GM19468 (cell line): ENCODE data around the gene TMEM143.
"Not testable (repeated sequence)": the region's sequence is repeated elsewhere in the genome, so short reads cannot be mapped to it uniquely, and the experiment has no call there.

Experiments
- ATAC-seq: cut with Tn5 transposase; IDR thresholded peaks from one replicate; pipeline ENCODE4 v1.9.1; 2021; ENCODE audit warnings: mild to moderate bottlenecking, moderate library complexity, moderate number of reproducible peaks; ENCODE audit not compliant: unreplicated experiment; ENCODE audit errors: extremely low read depth

TMEM143 gene

DNA sequence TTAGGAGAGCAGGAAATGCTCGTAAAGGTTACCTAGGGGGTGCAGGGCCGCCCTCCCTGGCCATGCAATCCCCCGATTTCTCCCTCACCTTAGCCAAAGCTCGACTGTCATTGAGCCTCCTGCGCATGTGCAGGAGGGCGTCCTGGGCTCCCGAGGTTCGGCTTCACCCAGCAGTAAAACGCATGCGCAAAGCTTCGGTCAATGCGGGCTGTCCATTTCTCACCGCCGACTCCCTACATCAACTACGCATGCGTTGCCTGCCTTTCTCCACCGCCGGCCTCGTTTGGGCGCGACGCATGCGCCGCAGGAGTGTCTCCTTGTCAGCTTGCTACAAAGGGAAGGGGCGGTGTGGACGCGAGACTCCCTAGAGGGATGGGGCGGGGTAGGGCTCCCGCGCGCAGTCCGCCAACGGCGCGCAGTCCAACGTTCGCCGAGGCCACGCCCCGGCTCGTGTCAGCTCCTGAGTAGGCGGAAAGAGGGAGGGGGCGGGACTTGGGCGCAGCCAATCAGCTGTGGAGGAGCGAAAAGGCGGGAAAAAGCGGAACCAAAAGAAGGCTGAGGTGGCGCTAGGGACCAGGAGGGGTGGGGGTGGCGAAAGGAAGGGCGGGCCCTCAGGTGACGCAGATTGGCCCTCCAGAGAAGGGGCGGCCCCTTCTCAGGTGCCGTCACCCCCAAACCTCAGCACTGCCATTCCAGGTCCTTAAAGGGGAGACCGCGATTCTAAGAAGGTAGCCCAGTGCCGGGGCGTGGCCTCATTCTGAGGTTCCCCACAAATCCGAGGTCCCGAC is at the start of gene TMEM143, which contains the start of gene SYNGR4:
Gene TMEM143 (minus strand): TSS at position 131 of the 788 bp plus-strand sequence. CDS start 20 bp downstream, at position 111.
Gene SYNGR4 (plus strand): TSS at position 558 of the 788 bp plus-strand sequence. CDS start 1,476 bp downstream, outside the sequence.
- peak; percentile 79 for ATAC-seq

DNA sequence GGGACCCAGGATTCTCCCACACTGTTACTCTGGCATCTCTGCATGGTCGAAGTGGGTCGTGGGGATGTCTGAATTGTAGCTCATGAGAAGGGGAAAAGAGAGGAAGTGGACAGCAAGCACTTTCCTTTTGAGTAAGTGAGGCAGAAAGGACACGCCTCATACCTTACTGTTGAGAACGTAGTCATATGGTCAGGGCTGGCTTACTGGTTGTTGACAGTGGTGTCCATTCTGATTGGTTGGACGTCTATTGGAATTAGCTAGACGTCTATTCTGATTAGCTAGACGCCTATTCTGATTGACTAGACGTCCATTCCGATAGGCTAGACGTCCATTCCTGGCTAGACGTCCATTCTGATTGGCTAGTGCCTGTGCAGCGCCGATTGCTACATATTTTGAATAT is 42.1 kb upstream of the TMEM143 start:
- ATAC-seq: no peak

DNA sequence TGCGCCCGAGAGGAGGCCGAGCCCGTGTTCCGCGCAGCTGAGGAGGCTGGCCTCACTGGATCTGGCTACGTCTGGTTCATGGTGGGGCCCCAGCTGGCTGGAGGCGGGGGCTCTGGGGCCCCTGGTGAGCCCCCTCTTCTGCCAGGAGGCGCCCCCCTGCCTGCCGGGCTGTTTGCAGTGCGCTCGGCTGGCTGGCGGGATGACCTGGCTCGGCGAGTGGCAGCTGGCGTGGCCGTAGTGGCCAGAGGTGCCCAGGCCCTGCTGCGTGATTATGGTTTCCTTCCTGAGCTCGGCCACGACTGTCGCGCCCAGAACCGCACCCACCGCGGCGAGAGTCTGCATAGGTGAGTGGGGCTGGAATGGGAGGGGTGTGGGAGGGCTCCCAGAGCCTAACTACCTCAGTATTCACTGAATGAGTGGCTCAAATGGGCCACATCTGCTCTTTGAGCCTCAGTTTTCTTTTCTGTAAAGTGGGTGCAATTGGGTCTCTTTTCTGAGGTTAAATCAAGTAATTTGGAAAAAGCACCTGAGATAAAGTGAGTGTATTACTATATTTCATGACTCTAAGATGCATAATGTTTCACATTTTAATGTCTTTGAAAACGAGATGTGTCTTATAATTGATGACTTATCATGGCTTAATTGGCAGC is 41.4 kb upstream of the TMEM143 start:
- ATAC-seq: no peak

DNA sequence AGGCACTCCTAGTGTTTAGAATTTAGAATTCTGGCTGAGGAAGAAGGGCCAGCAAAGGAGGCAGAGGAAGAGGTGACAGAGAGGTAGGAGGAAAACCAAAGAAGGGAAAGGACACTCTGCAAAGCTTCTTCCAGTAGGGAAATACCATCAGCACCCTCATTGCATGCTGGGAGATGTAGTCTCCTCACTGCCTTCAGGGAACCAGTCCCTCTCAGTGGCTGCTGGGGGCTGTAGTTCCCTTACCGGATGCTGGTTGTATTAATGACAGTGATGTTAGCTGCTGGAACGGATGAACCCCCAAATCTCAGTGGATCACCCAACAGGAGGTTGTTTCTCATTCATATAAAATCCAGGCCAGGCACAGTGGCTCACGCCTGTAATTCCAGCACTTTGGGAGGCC is 39.9 kb upstream of the TMEM143 start:
- no peak for ATAC-seq

DNA sequence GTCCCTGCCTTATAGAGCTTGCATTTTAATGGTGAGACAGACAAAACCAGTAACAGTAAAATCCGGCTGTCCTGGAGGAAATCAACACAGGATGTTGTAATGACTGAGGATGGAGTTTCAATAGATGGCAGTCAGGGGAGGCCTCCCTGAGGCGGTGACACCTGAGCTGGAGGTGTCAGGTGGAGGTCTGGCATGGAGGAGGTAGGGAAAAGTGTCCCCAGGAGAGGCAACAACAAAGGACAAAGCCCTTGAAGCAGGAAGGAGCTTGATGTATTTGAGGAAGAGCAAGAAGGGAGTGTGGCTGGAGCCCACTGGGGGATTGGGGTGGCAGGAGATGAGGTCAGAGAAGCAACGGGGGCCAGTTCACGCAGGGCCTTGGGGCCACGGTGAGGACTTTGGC is 37.5 kb upstream of the TMEM143 start:
- no peak for ATAC-seq

DNA sequence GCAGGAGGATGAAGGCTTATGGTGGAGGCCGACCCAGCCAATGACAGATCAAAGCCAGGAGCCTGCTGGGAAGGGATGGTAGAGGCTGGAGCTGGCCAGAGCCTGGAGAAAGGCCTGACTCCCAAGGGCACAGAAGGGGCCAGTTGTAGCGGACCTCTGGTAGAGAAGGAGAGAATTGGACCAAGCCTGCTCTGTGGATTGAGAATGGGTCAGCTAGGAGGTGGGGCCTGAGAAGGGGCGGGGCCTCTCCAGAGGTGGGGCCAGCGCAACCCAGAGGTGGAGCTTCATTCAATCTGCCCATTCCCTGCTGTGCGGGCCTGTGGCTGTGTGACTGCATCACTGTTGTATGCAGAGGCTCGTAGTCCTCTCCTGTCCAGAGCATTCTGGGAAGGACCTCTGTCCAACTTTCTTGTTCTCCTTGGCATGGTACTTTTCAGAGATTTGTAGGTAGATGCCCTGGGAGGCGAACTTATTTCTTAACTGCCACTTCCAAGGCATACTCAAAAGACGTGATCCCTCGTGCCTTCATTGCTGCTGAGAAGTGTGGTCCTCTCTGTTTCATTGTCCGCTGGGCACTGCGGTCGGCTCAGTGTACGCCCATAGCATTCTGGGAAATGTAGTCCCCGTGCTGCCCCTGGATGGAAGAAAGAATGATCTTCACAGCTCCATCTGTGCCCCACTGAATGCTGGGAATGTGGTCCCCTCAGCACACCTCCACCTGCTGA is 36.4 kb upstream of the TMEM143 start:
- ATAC-seq: no peak

DNA sequence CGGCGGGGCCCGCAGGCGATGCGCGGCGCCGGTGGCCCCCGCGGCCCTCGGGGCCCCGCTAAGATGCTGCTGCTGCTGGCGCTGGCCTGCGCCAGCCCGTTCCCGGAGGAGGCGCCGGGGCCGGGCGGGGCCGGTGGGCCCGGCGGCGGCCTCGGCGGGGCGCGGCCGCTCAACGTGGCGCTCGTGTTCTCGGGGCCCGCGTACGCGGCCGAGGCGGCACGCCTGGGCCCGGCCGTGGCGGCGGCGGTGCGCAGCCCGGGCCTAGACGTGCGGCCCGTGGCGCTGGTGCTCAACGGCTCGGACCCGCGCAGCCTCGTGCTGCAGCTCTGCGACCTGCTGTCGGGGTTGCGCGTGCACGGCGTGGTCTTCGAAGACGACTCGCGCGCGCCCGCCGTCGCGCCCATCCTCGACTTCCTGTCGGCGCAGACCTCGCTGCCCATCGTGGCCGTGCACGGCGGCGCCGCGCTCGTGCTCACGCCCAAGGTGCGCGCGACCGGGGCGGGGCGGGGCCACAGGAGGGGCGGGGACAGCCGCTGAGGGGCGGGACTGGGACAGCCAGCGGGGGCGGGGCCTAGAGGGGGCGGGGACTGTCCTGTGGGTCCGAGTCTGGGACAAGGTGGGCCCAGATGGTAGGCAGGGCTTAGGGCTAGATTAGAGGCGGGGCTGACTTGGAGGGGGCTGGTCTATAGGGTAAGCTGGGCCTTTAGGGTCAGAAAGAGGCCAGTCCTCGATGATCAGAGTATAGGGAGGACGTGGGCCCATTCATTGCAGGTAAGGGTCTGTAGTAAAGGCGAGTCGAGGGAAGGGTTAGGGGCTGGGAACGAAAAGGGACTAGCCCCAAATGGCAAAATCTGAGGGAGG is 34.9 kb upstream of the TMEM143 start:
- ATAC-seq: no peak

DNA sequence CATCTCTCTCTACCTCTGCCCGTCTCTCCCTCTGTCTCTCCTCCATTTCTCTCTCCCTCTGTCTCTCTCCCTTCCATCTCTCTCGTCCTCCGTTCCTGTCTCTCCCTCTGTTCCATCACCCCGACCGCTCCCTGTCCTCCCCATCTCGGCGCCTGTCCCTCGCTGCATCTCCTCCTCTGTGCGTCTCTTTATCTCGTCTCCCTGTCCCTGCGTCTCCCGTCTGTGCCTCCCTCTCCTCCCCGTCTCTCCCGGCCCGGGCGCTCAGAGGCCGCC is 34.3 kb upstream of the TMEM143 start:
- no peak for ATAC-seq

DNA sequence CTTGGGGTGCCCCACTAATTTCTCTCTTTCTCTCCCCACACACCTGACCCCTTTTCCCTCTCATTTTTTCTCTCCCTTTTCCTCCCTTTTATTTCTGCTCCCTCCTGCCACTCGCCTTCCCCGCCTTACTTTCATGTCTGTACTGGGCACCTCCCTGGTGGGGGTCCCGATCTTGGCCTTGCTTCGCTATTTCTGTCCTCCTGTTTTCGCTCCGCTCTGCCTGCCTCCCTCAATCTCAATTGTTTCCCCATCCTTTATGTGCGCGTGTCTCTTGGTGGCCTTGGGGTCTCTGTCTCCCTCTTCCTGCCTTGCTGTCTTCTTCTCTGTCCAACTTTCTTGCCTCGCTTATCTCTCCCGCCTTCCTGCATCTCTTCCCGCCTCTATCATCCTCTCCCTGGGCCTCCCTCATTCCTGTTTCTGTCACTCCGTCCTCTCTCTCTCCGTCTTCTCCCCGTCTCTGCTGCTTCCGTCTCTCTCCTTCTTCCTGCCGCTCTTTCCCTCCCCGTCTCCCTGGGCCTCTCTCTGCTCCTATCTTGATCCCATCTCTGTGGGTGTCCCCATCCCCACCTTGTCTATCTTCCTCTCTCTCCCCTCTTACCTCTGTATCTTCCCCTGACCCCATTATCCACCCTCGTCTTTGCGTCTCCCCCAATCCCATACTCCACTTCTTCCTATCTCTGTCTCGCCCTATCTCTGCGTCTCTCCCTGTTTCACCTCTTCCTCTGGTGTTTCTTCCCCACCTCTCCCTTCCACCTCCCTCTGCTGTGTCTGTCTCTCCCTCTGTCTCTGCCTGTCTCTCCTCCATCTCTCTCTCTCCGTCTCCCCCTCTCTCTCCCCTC is 33.7 kb upstream of the TMEM143 start:
- ATAC-seq: no peak

DNA sequence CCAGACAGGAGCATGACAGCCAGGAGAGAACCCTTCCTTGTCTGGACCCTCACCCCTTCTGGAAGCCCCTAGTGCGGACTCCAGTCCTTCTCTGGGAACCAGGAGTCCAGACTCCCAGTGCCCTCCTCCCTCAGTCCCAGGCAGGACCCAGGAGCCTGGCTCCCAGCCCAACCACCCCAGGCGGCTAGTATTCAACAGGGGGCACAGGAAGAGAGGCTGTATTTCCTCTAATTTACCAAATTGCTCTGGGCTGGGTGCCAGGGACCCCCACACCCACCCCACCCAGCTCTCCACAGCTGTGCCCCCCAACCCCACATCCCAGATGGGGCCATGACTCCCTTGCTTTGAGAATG is 33.1 kb upstream of the TMEM143 start:
- no peak for ATAC-seq

DNA sequence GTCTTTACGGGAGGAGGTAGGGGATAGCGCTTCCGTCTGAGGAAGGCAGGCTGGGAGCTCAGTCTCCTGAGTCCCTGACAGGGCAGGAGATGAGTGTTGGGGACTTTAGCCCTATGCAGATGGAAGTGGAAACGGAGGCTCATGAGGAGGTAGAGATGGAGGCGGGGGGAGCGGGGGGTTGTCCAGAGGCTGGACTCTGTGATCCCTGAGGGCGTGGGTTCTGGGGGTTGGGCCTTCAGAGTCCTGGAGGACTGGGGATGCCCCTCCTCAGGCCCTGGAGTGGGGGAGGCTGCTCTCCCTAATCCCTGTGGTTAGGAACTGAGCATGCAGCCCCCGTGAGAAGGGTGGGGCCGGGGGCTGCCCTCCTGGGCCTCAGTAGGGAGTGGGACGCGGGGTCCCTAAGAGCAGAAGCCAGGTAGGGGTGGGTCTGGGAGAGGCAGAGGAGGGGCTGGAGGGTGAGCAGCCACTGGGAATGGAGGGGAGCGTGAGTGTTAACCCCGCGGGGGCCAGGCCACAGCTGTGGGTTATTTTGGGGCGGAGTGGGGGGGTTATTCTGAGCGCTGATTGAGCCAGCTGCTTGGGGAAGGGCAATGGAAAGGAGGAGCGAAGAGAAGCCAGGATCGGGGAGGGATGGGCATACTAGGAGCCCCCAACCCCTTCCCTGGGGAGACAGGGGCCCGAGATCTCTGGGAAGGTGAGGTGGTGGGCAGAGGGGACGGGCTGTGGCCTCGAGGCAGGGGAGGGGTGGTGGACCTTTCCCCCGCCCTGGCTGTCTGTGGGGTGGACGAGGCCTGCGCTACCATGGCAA is 32.5 kb upstream of the TMEM143 start:
- ATAC-seq: no peak

DNA sequence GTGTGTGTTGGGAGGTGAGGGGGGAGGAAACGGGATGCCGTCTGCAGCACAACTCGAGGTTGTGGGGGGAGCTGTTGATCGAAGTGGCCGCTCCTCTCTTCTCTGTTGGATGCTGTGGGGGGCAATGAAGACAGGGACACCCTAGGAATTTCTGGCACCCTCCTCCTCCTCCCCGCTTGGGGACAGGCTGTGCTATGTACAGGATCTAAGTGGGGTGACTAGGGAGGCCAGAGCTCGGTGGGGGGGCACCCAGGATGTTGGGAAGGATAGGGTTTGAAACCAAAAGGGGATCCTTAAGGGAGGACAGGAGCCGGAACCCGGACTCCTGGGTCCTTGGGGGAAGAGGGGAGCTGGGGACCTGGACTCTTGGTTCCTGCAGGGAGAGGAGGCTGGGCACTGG is 31.8 kb upstream of the TMEM143 start:
- no peak for ATAC-seq

DNA sequence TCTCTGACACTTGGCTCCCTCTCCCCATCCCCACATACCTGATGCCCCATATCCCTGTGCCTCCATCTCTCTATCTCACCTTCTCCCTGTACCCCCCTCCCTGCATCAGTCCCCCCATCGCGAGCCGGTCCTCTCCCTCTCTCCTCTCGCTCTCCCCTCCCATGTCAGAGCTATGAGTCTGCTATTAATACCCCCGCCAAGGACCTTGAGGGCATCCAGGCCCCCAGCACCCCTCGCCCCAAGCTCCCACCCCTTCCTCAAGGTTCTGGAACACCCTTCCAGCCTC is 31.4 kb upstream of the TMEM143 start:
- ATAC-seq: no peak

DNA sequence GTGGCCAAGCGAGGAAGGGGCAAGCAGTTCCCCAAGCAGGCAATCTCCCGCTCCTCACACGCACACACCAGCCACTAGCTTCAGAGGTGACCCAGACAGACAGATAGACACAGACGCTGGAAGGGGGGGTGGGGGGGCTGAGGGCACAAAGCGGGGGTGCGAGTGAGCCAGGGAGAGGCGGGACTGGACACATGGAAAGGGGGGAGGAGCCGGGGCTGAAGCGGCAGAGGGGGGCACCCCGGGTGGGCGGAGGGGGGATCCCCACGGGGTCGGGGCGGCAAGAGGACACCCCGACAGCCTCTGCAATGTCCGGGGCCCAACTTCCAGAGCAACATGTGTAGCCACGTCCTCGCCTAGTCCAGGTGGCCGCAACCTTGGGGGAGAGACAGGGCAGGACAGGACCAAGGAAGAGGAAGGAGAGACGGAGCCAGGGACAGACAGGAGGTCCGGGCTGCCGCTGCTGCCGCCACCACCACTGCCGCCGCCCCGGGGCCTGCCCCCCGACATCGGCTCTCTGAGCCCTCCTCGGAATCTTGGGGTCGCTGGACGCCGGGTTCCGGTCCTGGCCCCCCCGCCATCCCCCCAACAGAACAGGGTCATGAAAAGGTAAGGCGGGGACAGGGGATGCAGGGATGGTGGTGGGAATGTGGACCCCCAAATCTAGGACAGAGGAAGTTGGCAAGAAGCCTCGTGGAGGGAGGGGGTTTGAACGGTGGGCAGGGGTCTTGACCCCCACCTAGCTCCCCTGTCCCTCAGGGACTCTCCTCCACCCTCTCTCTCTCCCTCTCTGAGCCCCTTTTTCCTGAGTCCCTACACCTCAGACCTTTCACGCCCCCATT is 30.8 kb upstream of the TMEM143 start:
- ATAC-seq: no peak

DNA sequence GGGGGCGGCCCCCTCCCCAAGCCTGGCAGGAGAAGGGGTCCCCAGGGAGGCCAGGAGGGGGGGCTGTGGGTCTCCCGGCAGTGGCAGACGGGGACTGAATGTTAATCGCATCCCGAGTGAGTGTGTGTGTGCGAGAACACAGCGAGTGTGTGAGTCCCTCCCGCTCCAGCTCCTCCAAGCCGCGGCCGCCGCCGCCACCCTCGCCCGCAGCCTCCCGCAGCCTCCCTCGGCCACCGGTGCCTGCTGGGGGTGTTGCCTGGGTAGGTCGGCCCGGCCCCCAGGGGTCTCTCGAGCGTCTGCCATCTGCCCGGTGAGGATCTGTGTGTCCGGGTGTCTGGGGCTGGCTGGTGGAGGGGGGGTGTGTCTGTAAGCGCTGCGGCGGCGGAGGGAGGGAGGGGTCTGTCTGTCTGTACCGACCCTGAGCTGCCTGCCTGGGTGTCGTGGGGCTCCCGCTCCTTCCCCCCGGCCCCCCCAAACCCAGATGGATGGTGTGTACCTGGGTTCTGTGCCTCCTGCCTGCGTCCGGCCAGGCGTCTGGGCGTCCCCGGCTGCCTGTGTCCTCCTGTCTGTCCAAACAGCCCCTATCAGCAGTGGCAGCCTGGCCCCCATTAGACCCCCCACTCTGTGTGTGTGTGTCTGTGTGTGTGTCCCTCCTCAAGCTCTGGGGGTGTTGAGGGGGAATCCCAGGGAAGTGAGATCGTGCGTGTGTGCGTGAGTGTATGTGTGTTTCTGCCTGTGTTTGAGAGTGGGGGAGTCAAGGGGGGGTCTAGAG is 30.0 kb upstream of the TMEM143 start, which contains the start of gene GRIN2D:
Gene GRIN2D (plus strand): TSS at position 110 of the 772 bp plus-strand sequence. CDS start 4,725 bp downstream, outside the sequence.
- ATAC-seq: no peak

DNA sequence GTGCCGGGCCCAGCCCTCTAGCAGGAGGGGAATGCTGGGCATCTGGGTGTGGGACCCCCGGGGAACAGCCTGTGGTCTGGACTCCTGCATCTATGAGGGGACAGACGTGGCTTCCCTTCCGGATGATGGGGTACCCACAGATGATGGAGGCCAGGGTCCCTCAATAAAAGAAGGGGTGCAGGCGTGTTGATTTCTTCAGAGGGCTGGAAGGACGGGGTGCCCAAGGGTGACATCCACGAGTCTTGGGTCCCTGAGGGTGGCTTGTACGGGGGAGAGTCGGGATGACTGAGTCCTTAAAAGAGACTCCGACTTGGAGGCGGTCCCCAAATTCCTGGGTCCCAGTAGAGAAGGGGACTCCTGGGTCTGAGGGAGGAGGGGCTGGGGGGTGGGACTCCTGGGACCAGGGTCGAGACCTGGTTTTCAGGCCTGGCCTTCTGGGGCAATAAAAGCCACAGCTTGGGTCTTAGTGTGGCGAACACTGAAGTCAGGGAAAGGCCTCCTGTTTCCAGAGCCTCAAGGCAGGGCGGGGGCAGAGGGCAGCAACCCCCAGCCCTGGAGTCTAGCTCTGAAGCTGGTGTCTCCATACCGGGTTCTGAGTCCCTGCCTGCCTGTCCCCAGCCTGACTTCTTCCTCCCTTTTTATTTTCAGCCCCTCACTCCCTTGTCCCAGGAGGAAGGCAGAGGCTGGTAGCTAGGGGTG is 29.3 kb upstream of the TMEM143 start:
- no peak for ATAC-seq

DNA sequence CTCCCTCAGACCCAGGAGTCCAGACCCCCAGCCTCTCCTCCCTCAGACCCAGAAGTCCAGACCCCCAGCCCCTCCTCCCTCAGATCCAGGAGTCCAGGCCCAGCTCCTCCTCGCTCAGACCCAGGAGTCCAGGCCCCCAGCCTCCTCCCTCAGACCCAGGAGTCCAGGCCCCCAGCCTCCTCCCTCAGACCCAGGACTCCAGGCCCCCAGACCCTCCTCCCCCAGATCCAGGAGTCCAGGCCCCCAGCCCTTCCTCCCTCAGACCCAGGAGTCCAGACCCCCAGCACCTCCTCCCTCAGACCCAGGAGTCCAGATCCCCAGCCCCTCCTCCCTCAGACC is 28.2 kb upstream of the TMEM143 start:
- not testable (repeated sequence) for ATAC-seq
